Measurements from ENCODE around the gene PCDH12. TPM values are rescaled to one million over a fixed set of nuclear protein-coding genes. Genes with fewer than 3 reads are reported as not detected.

The PCDH12 gene
- polyA plus RNA-seq, 3 donors = 0.20 to 1.2 (median 0.90) TPM

GRCh38 chr5:141994511-141995136, 36.6 kb upstream of the PCDH12 start:
- no peak overlapping the region for H3K4me3 ChIP-seq (replicated peaks in 1 of 3; ENCODE audit: low read depth in 2 of 3, low read length in 3 of 3)
- Mint-ChIP-seq H3K36me3 (peaks cover 47 to 73% of the 10 kb centered on the region in 2 donors), H3K4me1 (peaks cover 9% of the 10 kb centered on the region), H3K27ac (peak overlapping the region in 1 of 7 donors; percentile 10), H3K27me3 (ENCODE audit: low read depth in 3 of 3) (no peaks in the 10 kb centered on the region), H3K9me3 (no peaks in the 10 kb centered on the region), H3K4me3 (no peak overlapping the region)
- no peak for TF ChIP-seq CTCF (IDR thresholded peaks at IDR 0.05)
- no peak overlapping the region for H3K27ac ChIP-seq (ENCODE audit: low read depth in 1 of 2, low read length in 2 of 2)
- no peaks in the 10 kb centered on the region for H3K9me3 ChIP-seq (replicated peaks in 1 of 2; ENCODE audit: control insufficient read depth in 1 of 2, insufficient read depth in 1 of 2, low read length in 2 of 2)
- no peak overlapping the region for H2AFZ ChIP-seq (ENCODE audit: insufficient read depth, low read depth, low read length, poor library complexity, severe bottlenecking)
- H4K20me1 ChIP-seq (ENCODE audit: insufficient read depth, low read length) = peaks cover 6% of the 10 kb centered on the region
- intact Hi-C loops (cut with micrococcal nuclease) = loop anchor here in 1 of 2 donors (2.0 kb wide), 1 partner anchor 148 kb away; no protein-coding TSS in a partner anchor
- 63% methylated on average over 3 of the region's 4 CpGs for WGBS (ENCODE audit: insufficient coverage)
- no peaks in the 10 kb centered on the region for H3K27me3 ChIP-seq (ENCODE audit: control insufficient read depth in 2 of 2, insufficient read depth in 2 of 2, low read length in 2 of 2)
- H3K79me2 ChIP-seq (ENCODE audit: insufficient read depth, low read length) = no peaks in the 10 kb centered on the region
- H3K4me1 ChIP-seq (ENCODE audit: control insufficient read depth in 1 of 2, insufficient read depth in 2 of 2, low read length in 2 of 2) = no peaks in the 10 kb centered on the region
- no peak for DNase-seq
- H3K36me3 ChIP-seq (replicated peaks in 1 of 2; ENCODE audit: control insufficient read depth in 1 of 2, insufficient read depth in 2 of 2, low read length in 2 of 2) = peaks cover 30 to 72% of the 10 kb centered on the region in 2 donors
- no peak overlapping the region for H3K4me2 ChIP-seq (replicated peaks; ENCODE audit: extremely low read depth, low read length, poor library complexity, severe bottlenecking)
- no peak overlapping the region for H3K9ac ChIP-seq (ENCODE audit: insufficient read depth, low read length, poor library complexity, severe bottlenecking)

GRCh38 chr5:141992349-141992963, 34.5 kb upstream of the PCDH12 start:
- intact Hi-C loops (cut with micrococcal nuclease) = loop anchor here in 1 of 2 donors (1.0 kb wide), 1 partner anchor 151 kb away; no protein-coding TSS in a partner anchor
- H3K9ac ChIP-seq (ENCODE audit: insufficient read depth, low read length, poor library complexity, severe bottlenecking) = no peak overlapping the region
- no peaks in the 10 kb centered on the region for H3K4me1 ChIP-seq (ENCODE audit: control insufficient read depth in 1 of 2, insufficient read depth in 2 of 2, low read length in 2 of 2)
- H3K9me3 ChIP-seq (replicated peaks in 1 of 2; ENCODE audit: control insufficient read depth in 1 of 2, insufficient read depth in 1 of 2, low read length in 2 of 2) = no peaks in the 10 kb centered on the region
- no peaks in the 10 kb centered on the region for H3K27me3 Mint-ChIP-seq (ENCODE audit: low read depth in 3 of 3)
- H2AFZ ChIP-seq (ENCODE audit: insufficient read depth, low read depth, low read length, poor library complexity, severe bottlenecking) = no peak overlapping the region
- WGBS (ENCODE audit: insufficient coverage) = no CpG with 5 or more reads among the region's 2 CpGs
- H3K27ac Mint-ChIP-seq = no peak overlapping the region
- TF ChIP-seq CTCF (IDR thresholded peaks at IDR 0.05) = peak; percentile 88
- no peak overlapping the region for H3K27ac ChIP-seq (ENCODE audit: low read depth in 1 of 2, low read length in 2 of 2)
- H3K36me3 ChIP-seq (replicated peaks in 1 of 2; ENCODE audit: control insufficient read depth in 1 of 2, insufficient read depth in 2 of 2, low read length in 2 of 2) = peaks cover 44 to 72% of the 10 kb centered on the region in 2 donors
- H3K79me2 ChIP-seq (ENCODE audit: insufficient read depth, low read length) = no peaks in the 10 kb centered on the region
- no peaks in the 10 kb centered on the region for H3K27me3 ChIP-seq (ENCODE audit: control insufficient read depth in 2 of 2, insufficient read depth in 2 of 2, low read length in 2 of 2)
- H3K36me3 Mint-ChIP-seq = peaks cover 48 to 68% of the 10 kb centered on the region in 2 donors
- DNase-seq = peak; percentile 38 to 66 (median 58)
- H3K4me1 Mint-ChIP-seq = peaks cover 9% of the 10 kb centered on the region
- H3K9me3 Mint-ChIP-seq = no peaks in the 10 kb centered on the region
- H3K4me2 ChIP-seq (replicated peaks; ENCODE audit: extremely low read depth, low read length, poor library complexity, severe bottlenecking) = no peak overlapping the region
- no peak overlapping the region for H3K4me3 Mint-ChIP-seq
- peaks cover 6% of the 10 kb centered on the region for H4K20me1 ChIP-seq (ENCODE audit: insufficient read depth, low read length)
- H3K4me3 ChIP-seq (replicated peaks in 1 of 3; ENCODE audit: low read depth in 2 of 3, low read length in 3 of 3) = no peak overlapping the region

Measured in CD14-positive monocyte (primary cell).